HG03342 (cell line): ENCODE measurements around the gene OR52D1.

Experiments used
- ATAC-seq: cut with Tn5 transposase; IDR thresholded peaks from one replicate; pipeline ENCODE4 v1.9.1; 2021; ENCODE audit warnings: mild to moderate bottlenecking, moderate library complexity; ENCODE audit not compliant: unreplicated experiment

The OR52D1 gene

DNA sequence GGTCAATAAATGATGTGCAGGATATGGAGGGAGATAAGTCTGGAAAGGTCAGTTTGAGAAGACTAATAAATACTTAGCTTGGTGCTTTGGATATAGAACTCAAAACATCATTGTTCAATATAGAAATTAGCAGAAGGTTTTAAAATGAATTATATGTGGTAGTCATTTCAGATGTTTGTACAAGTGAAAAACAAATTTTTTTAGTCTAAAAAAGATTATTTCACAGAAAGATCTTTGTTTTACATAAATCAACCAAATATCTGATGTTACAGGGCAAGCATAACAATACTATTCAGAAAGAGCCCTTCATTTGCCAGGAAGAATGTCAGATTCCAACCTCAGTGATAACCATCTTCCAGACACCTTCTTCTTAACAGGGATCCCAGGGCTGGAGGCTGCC lies at the start of gene OR52D1:
Gene OR52D1, plus strand, starts transcription at position 301 of the 400 bp plus-strand sequence. Its CDS starts 22 bp downstream, at position 323.
- no peak for ATAC-seq

DNA sequence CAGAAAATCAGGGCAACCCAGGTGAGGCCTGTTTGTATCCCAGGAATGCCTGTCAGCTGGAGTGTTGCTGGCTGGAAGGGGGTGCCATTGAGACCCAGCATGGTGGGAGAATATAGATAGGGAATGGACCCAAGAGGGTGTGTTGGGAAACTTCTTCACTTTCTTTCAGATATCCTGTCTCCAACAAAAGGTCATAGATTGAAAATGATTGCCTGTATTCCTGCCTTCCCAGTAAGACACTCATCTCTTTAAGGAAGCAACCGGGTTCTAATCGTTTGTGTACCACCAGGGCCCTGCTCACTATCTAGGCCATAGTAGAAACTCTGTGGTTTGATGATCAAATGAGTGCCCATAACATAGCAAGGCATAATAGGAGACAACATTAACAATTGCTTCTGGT lies 47.1 kb upstream of the OR52D1 start, which contains the start of gene OR51I1:
Gene OR51I1, minus strand, starts transcription at position 101 of the 400 bp plus-strand sequence. Its CDS starts 0 bp downstream, at position 101.
- ATAC-seq = no peak

DNA sequence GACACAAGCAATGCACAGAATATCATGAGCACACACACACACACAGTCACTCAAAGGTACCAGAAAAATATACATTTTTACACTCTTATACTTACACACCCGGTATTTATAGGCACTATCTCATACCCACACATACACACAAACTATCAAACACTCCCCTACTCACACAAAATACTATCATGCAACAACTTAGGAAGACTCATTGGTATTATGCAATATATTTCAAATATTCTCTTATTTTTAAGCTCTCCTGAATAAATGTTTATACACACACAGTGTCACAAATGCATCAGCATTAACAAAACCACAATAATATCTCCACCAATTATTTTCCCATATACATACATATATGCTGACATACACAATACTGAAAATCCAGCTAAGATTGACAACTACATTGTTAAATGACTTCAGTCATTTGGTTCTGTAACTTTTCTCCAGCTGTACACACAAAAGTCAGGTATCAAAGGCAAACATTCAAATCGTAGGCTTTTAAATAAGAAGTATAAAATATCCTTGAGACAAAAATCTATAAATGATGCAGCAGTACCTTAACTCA lies 44.6 kb upstream of the OR52D1 start:
- no peak for ATAC-seq

DNA sequence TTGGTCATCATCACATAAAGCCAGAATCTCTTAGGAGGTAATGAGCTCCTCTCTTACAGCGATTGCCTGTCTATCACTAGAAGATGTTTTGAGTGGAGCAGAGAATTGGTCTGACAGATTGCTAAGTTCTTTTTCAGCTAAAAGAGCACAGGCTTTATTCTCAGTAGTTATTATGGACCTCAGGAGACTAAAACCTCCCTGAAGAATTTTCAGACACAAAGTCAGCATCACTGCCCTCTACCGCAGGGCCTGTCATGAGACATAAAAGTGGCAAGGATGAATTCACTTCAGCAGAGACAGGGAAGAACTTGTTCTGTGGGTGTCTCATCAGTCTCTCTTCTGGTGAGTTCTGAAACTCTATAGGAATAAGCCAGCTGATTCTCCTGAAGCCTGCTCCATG lies 39.5 kb upstream of the OR52D1 start, which contains the start of gene OR51I2:
Gene OR51I2, plus strand, starts transcription at position 301 of the 400 bp plus-strand sequence. CDS start 4,166 bp downstream, outside the sequence.
- no peak for ATAC-seq

DNA sequence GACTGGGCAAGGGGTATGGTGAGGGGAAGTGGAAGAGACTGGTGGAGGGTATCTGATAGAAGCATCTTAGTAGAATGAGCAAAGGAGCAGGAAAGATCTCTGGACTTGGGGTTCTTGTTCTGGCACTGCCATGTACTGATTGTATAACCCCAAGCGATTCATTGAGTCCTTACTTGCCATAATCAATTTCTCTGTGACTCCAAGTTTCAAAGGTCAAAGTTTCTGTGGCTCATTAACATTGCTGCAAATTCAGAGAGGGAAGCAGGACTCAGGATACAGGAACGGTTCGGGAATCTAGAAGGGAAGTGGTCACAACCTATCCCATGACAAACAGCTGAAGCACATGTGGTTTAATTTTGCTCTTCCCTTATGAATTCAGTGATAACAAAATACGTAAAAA lies 39.1 kb upstream of the OR52D1 start:
- ATAC-seq = no peak

- no peak for ATAC-seq
Measured at GRCh38 chr11:5460983-5461621, 27.4 kb upstream of the OR52D1 start.

GRCh38 chr11:5467527-5467926 lies 21.0 kb upstream of the OR52D1 start:
- ATAC-seq = no peak

DNA sequence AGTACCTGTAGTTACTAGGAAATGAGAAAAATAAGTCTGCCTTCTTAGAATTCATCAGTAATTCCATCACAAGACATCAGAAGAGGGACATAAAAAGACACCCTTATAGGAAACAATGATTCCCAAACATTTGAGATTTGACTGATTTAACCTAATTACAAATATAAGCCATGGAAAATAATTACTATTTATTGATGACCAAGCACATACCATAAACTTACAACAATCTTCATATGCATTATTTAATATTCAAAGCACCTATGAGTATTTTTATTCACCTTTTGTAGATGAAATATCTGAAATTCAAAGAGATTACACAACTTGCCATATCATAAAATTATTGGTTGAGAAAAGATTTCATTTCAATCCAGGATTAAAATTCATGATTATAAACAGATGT lies 14.6 kb upstream of the OR52D1 start:
- ATAC-seq = no peak

DNA sequence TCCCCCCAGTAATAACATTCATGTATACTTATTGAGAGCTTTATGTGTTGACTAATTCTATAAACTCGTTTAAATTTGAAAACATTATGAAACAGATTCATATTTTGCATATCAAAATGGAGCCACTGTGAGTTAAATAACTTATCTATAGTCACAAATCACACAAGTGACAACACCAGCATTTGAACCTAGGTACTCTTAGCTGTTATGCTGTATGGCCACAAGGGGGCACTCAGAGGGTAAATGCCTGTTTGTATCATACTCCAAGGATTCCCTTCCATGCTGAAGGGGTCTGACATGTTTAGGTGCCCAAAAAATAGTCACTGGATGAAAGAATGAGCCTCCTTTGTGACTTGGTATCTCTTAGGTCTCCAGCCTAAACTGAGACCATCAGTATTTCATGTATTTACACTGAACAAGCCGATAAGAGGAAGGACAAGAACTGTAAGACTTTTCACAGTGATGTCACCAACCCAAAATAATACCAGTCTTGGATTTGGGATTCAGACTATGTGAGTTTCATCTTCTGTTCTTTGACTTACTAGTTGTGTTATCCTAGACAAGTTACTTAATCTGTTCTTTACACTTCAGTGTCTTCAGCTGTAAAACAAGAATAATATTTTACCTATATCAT lies 12.2 kb upstream of the OR52D1 start:
- ATAC-seq = peak; percentile 94

- no peak for ATAC-seq
Measured at GRCh38 chr11:5486003-5486402, 2.5 kb upstream of the OR52D1 start.

DNA sequence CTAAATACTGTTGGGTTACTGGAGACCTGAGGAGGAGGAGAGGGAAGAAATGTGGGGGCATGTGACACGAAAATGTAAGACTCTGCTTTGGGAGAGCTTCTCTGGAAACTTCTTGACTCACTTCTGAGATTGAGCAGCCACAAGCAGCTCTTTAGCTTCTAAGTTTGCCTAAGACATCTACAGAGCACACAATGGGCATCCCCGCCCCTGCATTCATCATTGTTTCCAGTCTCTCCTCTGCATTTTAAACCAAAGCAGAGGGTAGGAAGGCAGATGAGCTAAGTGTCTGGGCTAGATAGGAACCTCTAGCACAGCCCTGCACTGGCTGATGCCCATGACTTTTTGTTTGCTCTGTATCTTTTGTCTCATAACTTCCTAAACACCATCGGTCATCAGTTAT lies 2.1 kb upstream of the OR52D1 start:
- no peak for ATAC-seq

- ATAC-seq = no peak
Measured at GRCh38 chr11:5488798-5489399, 414 bp downstream of the OR52D1 start.

- no peak for ATAC-seq
Measured at GRCh38 chr11:5489576-5490357, 1.3 kb downstream of the OR52D1 start.

DNA sequence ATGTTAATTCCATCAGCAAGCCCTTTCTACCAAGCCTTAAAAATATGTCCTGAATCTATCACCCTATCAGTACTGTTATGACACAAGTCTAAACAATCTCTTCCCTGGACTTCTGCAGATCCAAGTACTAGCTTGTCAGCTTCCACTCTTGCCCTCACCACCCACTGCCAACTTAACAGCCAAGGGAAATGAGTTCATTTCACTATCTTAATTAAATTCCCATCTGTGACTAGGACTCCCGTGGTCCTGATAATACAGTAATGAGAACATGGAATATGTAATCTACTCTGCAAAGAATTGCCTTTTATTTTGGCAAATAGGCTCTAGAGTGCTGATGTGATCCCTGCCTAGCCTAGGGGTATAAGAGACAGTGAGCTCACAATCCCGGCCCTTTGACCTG lies 11.2 kb downstream of the OR52D1 start:
- ATAC-seq = no peak

DNA sequence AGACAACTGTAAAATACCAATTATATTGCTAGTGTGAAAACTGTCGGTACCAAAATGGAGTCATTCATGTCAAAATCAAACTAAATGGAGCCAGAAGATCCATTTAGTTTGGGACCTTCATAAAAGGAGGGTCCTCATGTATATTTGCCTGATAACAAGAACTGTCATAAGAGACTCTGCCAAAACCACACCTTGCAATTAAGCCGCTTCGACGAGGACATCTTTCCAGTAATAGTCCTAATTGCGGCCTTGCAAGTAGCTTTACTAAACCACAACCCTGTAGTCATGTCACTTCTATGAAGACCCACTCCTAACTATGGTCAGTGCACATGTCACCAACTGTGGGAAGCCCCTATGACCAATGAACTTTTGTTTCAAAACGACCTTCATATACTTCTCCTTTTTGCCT lies 11.9 kb downstream of the OR52D1 start:
- no peak for ATAC-seq

- no peak for ATAC-seq
Measured at GRCh38 chr11:5504403-5504921, 16.0 kb downstream of the OR52D1 start.

GRCh38 chr11:5505363-5506048 lies 17.0 kb downstream of the OR52D1 start:
- ATAC-seq = no peak

DNA sequence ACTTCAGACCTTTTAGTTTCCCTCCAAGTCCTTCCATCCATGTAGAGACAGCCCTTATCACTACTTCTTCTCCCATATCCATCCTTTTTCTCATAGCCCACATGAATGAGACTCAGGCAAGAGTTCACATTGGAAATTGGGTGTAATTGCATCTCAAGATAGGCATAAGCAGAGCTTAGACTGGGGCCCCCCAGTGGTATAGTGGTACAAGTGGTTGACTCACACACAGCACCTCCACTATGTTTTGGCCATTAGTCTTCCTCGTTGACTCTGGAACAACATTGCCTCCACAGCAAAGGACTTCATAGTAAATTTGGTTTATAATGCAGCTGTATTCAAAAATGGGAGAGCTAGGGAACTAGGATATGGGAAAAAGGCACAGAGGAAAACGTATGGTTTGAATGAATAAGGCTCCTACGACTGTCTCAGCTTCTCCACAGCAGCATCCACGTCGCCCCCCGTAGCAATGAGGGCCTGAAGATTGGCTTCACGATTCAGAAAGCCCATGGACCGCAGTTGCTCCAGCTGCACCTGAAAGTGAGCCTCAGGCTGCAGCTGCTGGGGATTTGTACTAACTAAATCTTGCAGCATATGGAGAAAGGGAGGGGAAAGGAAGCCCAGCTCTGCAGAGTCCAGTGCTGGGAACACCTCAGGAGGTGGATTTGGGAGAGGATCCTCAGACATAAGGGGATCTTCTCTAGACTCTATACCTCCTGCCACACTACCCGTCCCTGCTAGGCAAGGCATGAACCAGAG lies 18.9 kb downstream of the OR52D1 start:
- no peak for ATAC-seq

DNA sequence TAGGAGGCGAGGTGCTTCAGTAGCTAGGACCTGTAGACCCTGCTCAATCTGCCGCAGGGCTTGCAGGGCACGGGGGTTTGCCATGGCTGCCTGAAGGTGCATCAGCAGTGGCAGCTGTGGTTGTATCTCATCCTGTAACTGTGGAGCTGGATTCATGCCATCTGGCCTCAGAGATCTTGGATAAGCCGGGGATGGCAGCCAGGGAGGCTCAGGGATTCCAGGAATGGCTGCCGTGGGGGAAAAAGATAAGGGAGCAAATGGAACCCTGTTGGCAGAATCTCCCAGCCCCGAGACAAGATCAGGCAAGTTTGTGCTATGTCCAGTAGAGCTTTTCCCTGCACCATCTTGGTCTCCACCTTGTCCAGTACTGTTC lies 19.4 kb downstream of the OR52D1 start:
- no peak for ATAC-seq

GRCh38 chr11:5508605-5509004 lies 20.1 kb downstream of the OR52D1 start:
- no peak for ATAC-seq
